Neural progenitor cell (in vitro differentiated cells): ENCODE data around the gene PRSS36. TPM values are rescaled to one million over a fixed set of nuclear protein-coding genes. Genes with fewer than 3 reads are reported as not detected.

ENCODE experiments used
- DNase-seq: peaks from one replicate; pipeline ENCODE4 v3.0.0-alpha.2; 2016; ENCODE audit warnings: low spot score
- H2AFZ ChIP-seq: fragments of 200-600 bp; sonication (generic); replicated peaks from 2 replicates; pipeline ENCODE4 v1.6.1; 2016; ENCODE audit warnings: antibody characterized with exemption
- H3F3A ChIP-seq: fragments of 200-600 bp; sonication (generic); 2 replicates; pipeline ENCODE4 v1.6.1; 2016; ENCODE audit warnings: antibody characterized with exemption, low read depth
- H3K27ac ChIP-seq: fragments of 200-600 bp; sonication (generic); 2 replicates; pipeline ENCODE4 v1.5.1; 2016; ENCODE audit warnings: mild to moderate bottlenecking
- H3K27me3 ChIP-seq: fragments of 200-600 bp; sonication (generic); 2 replicates; pipeline ENCODE4 v1.6.1; 2016; ENCODE audit warnings: mild to moderate bottlenecking, moderate library complexity
- H3K36me3 ChIP-seq: fragments of 200-600 bp; sonication (generic); 2 replicates; pipeline ENCODE4 v1.5.1; 2016
- H3K4me1 ChIP-seq: fragments of 200-600 bp; sonication (generic); 2 replicates; pipeline ENCODE4 v1.6.1; 2016; ENCODE audit warnings: mixed run types
- H3K4me2 ChIP-seq: fragments of 200-600 bp; sonication (generic); 2 replicates; pipeline ENCODE4 v1.6.1; 2016
- H3K4me3 ChIP-seq: fragments of 200-600 bp; sonication (generic); 2 replicates; pipeline ENCODE4 v1.5.1; 2016
- H3K79me2 ChIP-seq: fragments of 200-600 bp; sonication (generic); 2 replicates; pipeline ENCODE4 v1.6.1; 2016; ENCODE audit warnings: low read depth
- H3K9ac ChIP-seq: fragments of 200-600 bp; sonication (generic); 2 replicates; pipeline ENCODE4 v1.6.1; 2016
- H3K9me3 ChIP-seq: fragments of 200-600 bp; sonication (generic); 2 replicates; pipeline ENCODE4 v1.5.1; 2016; ENCODE audit warnings: low read depth
- H4K20me1 ChIP-seq: fragments of 200-600 bp; sonication (generic); 2 replicates; pipeline ENCODE4 v1.6.1; 2016; ENCODE audit warnings: low read depth
- H3K27ac Mint-ChIP-seq: 3 replicates; pipeline ENCODE4 v1.8.0; 2021; ENCODE audit warnings: mixed read lengths
- H3K27me3 Mint-ChIP-seq: 2 replicates; pipeline ENCODE4 v1.8.0; 2022; ENCODE audit warnings: low read depth, mild to moderate bottlenecking, inconsistent platforms, moderate library complexity, mixed read lengths; ENCODE audit not compliant: insufficient read depth
- H3K36me3 Mint-ChIP-seq: 3 replicates; pipeline ENCODE4 v1.8.0; 2021; ENCODE audit warnings: mixed read lengths
- H3K4me1 Mint-ChIP-seq: 3 replicates; pipeline ENCODE4 v1.8.0; 2021; ENCODE audit warnings: mixed read lengths
- H3K4me3 Mint-ChIP-seq: 3 replicates; pipeline ENCODE4 v1.8.0; 2021; ENCODE audit warnings: mild to moderate bottlenecking, moderate library complexity, mixed read lengths
- H3K9me3 Mint-ChIP-seq: 3 replicates; pipeline ENCODE4 v1.8.0; 2020; ENCODE audit warnings: mixed read lengths
- CTCF ChIP-seq: fragments of 200-600 bp; sonication (generic); IDR thresholded peaks from 2 replicates; pipeline ENCODE4 v1.5.1; 2017; ENCODE audit warnings: antibody characterized with exemption, mild to moderate bottlenecking
- EZH2 ChIP-seq: fragments of 200-600 bp; sonication (generic); IDR thresholded peaks from 2 replicates; pipeline ENCODE4 v1.6.1; 2017; ENCODE audit warnings: antibody characterized with exemption, mild to moderate bottlenecking, moderate library complexity
- EZH2phosphoT487 ChIP-seq: fragments of 200-600 bp; sonication (generic); IDR thresholded peaks from 2 replicates; pipeline ENCODE4 v1.6.1; 2017; ENCODE audit warnings: antibody characterized with exemption
- total RNA-seq: library from RNA; depleted of rRNA; stranded (reverse); fragments of >200 nt; gene quantifications from 2 replicates; pipeline ENCODE4 v1.2.3, GENCODE V29; 2015; ENCODE audit warnings: low replicate concordance

Gene PRSS36
- total RNA-seq, 1 donor from 2014 or later: 0.30 TPM

GRCh38 chr16:31181102-31181830 lies 31.4 kb upstream of the PRSS36 start:
- H3K27ac Mint-ChIP-seq: peak overlapping the region; percentile 88
- Histone ChIP-seq H3K27me3 (no peaks in the 10 kb centered on the region), H3K4me3 (peak overlapping the region; percentile 72), H3K79me2 (peaks cover 71% of the 10 kb centered on the region), H3F3A (peaks cover 50% of the 10 kb centered on the region), H2AFZ (no peak overlapping the region), H4K20me1 (peaks cover 56% of the 10 kb centered on the region), H3K4me2 (peak overlapping the region; percentile 95), H3K9me3 (no peaks in the 10 kb centered on the region), H3K9ac (peak overlapping the region; percentile 92), H3K4me1 (peaks cover 17% of the 10 kb centered on the region), H3K36me3 (peaks cover 15% of the 10 kb centered on the region), H3K27ac (no peak overlapping the region)
- H3K9me3 Mint-ChIP-seq: peaks cover 4% of the 10 kb centered on the region
- peaks cover 39% of the 10 kb centered on the region for H3K4me1 Mint-ChIP-seq
- H3K27me3 Mint-ChIP-seq: peaks cover 22% of the 10 kb centered on the region
- TF ChIP-seq CTCF: no peak
- TF ChIP-seq EZH2phosphoT487: no peak
- no peak for TF ChIP-seq EZH2
- peaks cover 43% of the 10 kb centered on the region for H3K36me3 Mint-ChIP-seq
- DNase-seq: peak; percentile 50
- peak overlapping the region; percentile 98 for H3K4me3 Mint-ChIP-seq

GRCh38 chr16:31179747-31180459 lies 30.0 kb upstream of the PRSS36 start, which contains the start of gene FUS:
TSS of gene FUS (plus strand) at chr16:31180139. CDS start at chr16:31180215, 76 bp downstream.
- Histone ChIP-seq H3K4me1 (peaks cover 17% of the 10 kb centered on the region), H3K9ac (peak within 1 kb of the TSS; percentile 92), H3K27ac (peak within 1 kb of the TSS; percentile 97), H3K79me2 (peaks cover 58% of the 10 kb centered on the region), H3F3A (peaks cover 38% of the 10 kb centered on the region), H3K4me3 (peak within 1 kb of the TSS; percentile 72), H2AFZ (peak within 1 kb of the TSS; percentile 85), H3K9me3 (no peaks in the 10 kb centered on the region), H3K4me2 (peak within 1 kb of the TSS; percentile 95), H3K27me3 (no peaks in the 10 kb centered on the region), H3K36me3 (peaks cover 4% of the 10 kb centered on the region), H4K20me1 (peaks cover 43% of the 10 kb centered on the region)
- peak; percentile 98 for DNase-seq
- Mint-ChIP-seq H3K9me3 (peaks cover 4% of the 10 kb centered on the region), H3K36me3 (peaks cover 29% of the 10 kb centered on the region), H3K4me3 (peak within 1 kb of the TSS; percentile 98), H3K27me3 (peaks cover 19% of the 10 kb centered on the region), H3K27ac (peak within 1 kb of the TSS; percentile 100), H3K4me1 (peaks cover 39% of the 10 kb centered on the region)
- TF ChIP-seq EZH2 (no peak), CTCF (no peak), EZH2phosphoT487 (no peak)

- H3K4me3 ChIP-seq: peak overlapping the region; percentile 72
- peaks cover 25% of the 10 kb centered on the region for H3K36me3 Mint-ChIP-seq
- H3K9me3 Mint-ChIP-seq: peaks cover 4% of the 10 kb centered on the region
- H3K36me3 ChIP-seq: peaks cover 4% of the 10 kb centered on the region
- peaks cover 52% of the 10 kb centered on the region for H3K79me2 ChIP-seq
- H3K27me3 Mint-ChIP-seq: peaks cover 16% of the 10 kb centered on the region
- H3K4me3 Mint-ChIP-seq: peak overlapping the region; percentile 98
- peaks cover 42% of the 10 kb centered on the region for H3K4me1 Mint-ChIP-seq
- TF ChIP-seq EZH2phosphoT487 (no peak), CTCF (no peak), EZH2 (no peak)
- peaks cover 17% of the 10 kb centered on the region for H3K4me1 ChIP-seq
- peak overlapping the region; percentile 87 for H3K27ac Mint-ChIP-seq
- no peak for DNase-seq
- H3K9me3 ChIP-seq: no peaks in the 10 kb centered on the region
- no peaks in the 10 kb centered on the region for H3K27me3 ChIP-seq
- peaks cover 37% of the 10 kb centered on the region for H4K20me1 ChIP-seq
- H3F3A ChIP-seq: peaks cover 38% of the 10 kb centered on the region
- peak overlapping the region; percentile 85 for H2AFZ ChIP-seq
- peak overlapping the region; percentile 95 for H3K4me2 ChIP-seq
- H3K9ac ChIP-seq: peak overlapping the region; percentile 92
- peak overlapping the region; percentile 97 for H3K27ac ChIP-seq
Observed at GRCh38 chr16:31179219-31179746, 29.4 kb upstream of the PRSS36 start.
